ENCODE results near the gene SLC25A26. TPM values are rescaled to one million over a fixed set of nuclear protein-coding genes. Genes with fewer than 3 reads are reported as not detected.
"Not testable (repeated sequence)": the region's sequence is repeated elsewhere in the genome, so short reads cannot be mapped to it uniquely, and the experiment has no call there.

Gene SLC25A26
- total RNA-seq, 1 donor from 2014 or later: 23.2 TPM

DNA sequence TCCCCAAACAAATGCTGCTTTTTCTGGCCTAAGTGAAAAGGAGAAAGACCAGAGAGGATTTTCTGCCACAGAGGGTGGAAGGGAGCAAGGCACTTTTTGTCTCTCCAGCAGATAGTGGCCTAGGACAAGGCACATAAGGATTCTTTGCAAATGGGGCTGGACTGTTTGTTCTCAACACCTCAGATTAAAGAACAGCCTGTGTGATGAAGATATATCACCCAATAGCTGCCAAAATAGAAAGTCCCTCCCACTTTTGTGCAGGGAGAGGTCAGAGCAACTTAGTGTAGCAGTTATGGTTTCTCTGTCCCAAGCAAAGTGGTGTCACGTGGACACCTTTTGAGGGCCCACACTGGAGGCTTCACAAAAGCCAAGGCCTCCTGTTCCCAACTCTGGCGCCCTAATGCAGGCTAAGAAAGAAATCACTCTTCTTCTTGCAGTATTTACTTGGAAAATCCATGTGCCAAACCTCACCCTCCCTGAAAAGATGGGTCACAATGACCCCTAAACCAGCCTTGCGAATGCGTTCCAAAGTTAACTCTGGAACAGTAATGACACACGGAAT, 195.1 kb downstream of the SLC25A26 start:
- Mint-ChIP-seq H3K27me3 (no peaks in the 10 kb centered on the region), H3K4me3 (no peak overlapping the region), H3K4me1 (peaks cover 5% of the 10 kb centered on the region), H3K9me3 (peaks cover 8% of the 10 kb centered on the region), H3K27ac (no peak overlapping the region), H3K36me3 (ENCODE audit: low read depth) (peaks cover 4% of the 10 kb centered on the region)
- ChIA-PET CTCF (no interaction called here), POLR2A (no interaction called here)
- ATAC-seq (ENCODE audit: low read depth): no peak
- TF ChIP-seq, protein P1, sequence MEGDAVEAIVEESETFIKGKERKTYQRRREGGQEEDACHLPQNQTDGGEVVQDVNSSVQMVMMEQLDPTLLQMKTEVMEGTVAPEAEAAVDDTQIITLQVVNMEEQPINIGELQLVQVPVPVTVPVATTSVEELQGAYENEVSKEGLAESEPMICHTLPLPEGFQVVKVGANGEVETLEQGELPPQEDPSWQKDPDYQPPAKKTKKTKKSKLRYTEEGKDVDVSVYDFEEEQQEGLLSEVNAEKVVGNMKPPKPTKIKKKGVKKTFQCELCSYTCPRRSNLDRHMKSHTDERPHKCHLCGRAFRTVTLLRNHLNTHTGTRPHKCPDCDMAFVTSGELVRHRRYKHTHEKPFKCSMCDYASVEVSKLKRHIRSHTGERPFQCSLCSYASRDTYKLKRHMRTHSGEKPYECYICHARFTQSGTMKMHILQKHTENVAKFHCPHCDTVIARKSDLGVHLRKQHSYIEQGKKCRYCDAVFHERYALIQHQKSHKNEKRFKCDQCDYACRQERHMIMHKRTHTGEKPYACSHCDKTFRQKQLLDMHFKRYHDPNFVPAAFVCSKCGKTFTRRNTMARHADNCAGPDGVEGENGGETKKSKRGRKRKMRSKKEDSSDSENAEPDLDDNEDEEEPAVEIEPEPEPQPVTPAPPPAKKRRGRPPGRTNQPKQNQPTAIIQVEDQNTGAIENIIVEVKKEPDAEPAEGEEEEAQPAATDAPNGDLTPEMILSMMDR (IDR thresholded peaks at IDR 0.05): no peak
- intact Hi-C loops (cut with micrococcal nuclease): no loop called here
- no peak for DNase-seq

DNA sequence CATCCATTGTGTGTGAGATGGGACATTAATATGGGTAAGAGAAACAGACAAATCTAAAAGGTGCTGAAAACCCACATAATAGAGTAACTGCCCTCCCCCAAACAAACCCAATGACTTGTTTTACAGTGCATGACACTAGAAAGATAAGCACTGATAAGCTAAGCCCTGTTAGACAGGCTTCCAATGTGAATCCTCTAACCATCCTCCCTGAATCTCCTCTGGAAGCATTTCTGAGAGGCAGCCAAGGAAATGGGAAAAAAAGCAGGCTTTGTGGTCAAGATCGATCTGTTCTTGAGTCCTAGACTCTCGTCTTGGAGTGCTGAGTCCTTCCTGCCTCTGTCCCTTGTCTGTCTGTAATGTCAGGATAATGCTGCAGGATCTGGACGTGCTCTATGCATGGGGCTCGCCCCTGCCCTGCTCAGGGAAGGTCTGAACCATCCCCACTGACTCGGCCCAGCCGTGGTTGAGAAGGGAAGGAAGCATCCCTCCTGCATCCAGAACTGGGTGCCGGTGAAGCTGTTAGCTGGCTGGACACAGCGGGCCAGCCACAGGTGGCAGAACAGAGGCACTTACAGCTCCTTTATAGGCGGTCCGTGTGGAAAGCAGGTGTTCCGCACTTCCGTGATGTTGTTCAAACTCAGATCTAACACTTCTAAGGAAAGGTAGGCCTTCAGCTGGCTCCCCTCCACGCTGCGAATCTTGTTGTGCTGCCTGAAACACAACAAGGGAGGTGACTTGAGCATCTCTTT, 195.9 kb downstream of the SLC25A26 start:
- H3K27ac Mint-ChIP-seq: no peak overlapping the region
- intact Hi-C loops (cut with micrococcal nuclease): no loop called here

DNA sequence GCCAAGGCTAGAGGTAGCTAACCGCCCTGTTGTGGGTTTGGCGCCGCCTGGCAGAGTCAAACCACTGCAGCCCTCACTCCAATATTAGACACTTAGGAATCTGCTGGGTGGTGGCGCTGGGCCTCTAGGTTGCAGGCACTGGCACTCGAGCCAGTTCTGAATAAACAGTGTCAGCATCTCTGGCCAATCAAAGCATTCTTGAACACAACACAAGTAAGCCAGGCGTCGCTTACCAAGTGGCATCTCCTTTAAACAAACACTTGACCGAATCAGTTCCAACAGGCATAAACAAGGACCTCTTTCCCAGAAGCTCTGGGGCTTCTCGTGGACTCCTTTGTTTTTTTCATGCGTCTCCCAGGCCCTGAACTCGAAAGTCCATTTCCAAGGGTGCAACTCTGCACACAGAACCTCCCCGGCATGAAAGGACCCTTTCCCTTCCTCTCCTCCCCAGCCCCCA, 197.7 kb downstream of the SLC25A26 start:
- Mint-ChIP-seq H3K4me3 (no peak overlapping the region), H3K36me3 (ENCODE audit: low read depth) (peaks cover 5% of the 10 kb centered on the region), H3K27ac (no peak overlapping the region), H3K4me1 (no peaks in the 10 kb centered on the region), H3K27me3 (no peaks in the 10 kb centered on the region), H3K9me3 (peaks cover 13% of the 10 kb centered on the region)
- POLR2A ChIA-PET: no interaction called here
- no peak for DNase-seq
- TF ChIP-seq, protein P1 (IDR thresholded peaks at IDR 0.05): no peak
- intact Hi-C loops (cut with micrococcal nuclease): no loop called here
- CTCF ChIA-PET: interaction anchor here (1.5 kb wide), 1 partner anchor 10 kb away, joined by 4 read pairs; no protein-coding TSS in a partner anchor
- no peak for ATAC-seq (ENCODE audit: low read depth)

More for the DNA sequence above, 195.9 kb downstream of the SLC25A26 start:
- DNase-seq (no peak), ATAC-seq (ENCODE audit: low read depth) (no peak)
- Mint-ChIP-seq H3K9me3 (peaks cover 8% of the 10 kb centered on the region), H3K4me1 (no peaks in the 10 kb centered on the region), H3K4me3 (no peak overlapping the region), H3K27me3 (no peaks in the 10 kb centered on the region), H3K36me3 (ENCODE audit: low read depth) (peaks cover 4% of the 10 kb centered on the region)
- ChIA-PET CTCF (interaction anchor here (0.5 kb wide), 1 partner anchor 242 kb away, joined by 3 read pairs; no protein-coding TSS in a partner anchor), POLR2A (no interaction called here)
- TF ChIP-seq, protein P1 (IDR thresholded peaks at IDR 0.05): no peak

DNA sequence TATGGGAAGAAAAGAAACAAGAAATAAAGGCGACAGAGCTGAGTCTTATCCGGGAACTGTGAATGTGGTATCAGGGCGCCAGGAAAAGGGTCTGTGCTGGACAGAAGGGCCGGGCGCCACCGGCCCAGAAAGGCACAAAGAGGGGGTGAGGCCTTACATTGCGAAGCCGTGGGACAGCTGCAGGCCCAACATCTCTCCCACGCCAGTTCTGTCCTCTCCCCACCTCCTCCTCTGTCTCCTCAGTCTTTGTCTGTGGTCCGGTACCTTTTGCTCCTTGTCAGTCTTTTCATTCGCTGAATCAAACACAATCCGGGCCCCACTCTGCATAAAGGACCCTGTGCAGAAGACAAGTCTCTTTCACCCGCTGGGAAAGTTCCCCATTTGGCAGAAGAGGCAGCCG, 198.2 kb downstream of the SLC25A26 start:
- Mint-ChIP-seq H3K27me3 (no peaks in the 10 kb centered on the region), H3K36me3 (ENCODE audit: low read depth) (peaks cover 7% of the 10 kb centered on the region), H3K4me1 (no peaks in the 10 kb centered on the region), H3K9me3 (peaks cover 13% of the 10 kb centered on the region), H3K27ac (no peak overlapping the region), H3K4me3 (no peak overlapping the region)
- ChIA-PET CTCF (interaction anchor here (1.5 kb wide), 1 partner anchor 11 kb away, joined by 4 read pairs; no protein-coding TSS in a partner anchor), POLR2A (no interaction called here)
- DNase-seq (no peak), ATAC-seq (ENCODE audit: low read depth) (no peak)
- intact Hi-C loops (cut with micrococcal nuclease): no loop called here
- TF ChIP-seq, protein P1 (IDR thresholded peaks at IDR 0.05): no peak

DNA sequence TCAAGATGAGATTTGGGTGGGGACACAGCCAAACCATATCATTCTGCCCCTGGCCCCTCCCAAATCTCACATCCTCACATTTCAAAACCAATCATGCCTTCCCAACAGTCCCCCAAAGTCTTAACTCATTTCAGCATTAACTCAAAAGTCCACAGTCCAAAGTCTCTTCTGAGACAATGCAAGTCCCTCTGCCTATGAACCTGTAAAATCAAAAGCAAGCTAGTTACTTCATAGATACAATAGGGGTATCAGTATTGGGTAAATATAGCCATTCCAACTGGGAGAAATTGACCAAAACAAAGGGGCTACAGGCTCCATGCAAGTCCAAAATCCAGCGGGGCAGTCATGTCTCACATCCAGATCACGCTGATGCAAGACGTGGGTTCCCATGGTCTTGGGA, 200.3 kb downstream of the SLC25A26 start:
- CTCF ChIA-PET; DNase-seq; H3K4me1 Mint-ChIP-seq; H3K36me3 Mint-ChIP-seq (ENCODE audit: low read depth); intact Hi-C loops (cut with micrococcal nuclease); ATAC-seq (ENCODE audit: low read depth); H3K4me3 Mint-ChIP-seq; H3K27me3 Mint-ChIP-seq; H3K27ac Mint-ChIP-seq; POLR2A ChIA-PET: not testable (repeated sequence)
- H3K9me3 Mint-ChIP-seq: peaks cover 13% of the 10 kb centered on the region

DNA sequence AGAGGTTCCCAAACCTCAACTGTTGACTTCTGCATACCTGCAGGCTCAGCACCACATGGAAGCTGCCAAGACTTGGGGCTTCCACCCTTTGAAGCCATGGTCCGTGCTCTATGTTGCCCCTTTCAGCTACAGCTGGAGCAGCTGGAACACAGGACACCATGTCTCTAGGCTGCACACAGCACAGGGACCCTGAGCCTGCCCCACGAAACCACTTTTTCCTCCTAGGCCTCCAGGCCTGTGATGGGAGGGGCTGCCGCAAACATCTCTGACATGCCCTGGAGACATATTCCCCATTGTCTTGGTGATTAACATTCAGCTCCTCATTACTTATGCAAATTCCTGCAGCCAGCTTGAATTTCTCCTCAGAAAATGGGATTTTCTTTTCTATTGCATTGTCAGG, 201.1 kb downstream of the SLC25A26 start:
- intact Hi-C loops (cut with micrococcal nuclease); ATAC-seq (ENCODE audit: low read depth); DNase-seq; H3K27me3 Mint-ChIP-seq; CTCF ChIA-PET; POLR2A ChIA-PET; H3K27ac Mint-ChIP-seq; H3K4me1 Mint-ChIP-seq; H3K4me3 Mint-ChIP-seq; H3K36me3 Mint-ChIP-seq (ENCODE audit: low read depth): not testable (repeated sequence)
- peaks cover 13% of the 10 kb centered on the region for H3K9me3 Mint-ChIP-seq

All from activated B cell treated with CpG ODN at 0.5 μM for 24 hours (primary cell).